Activated naive CD8-positive, alpha-beta T cell treated with anti-CD3 and anti-CD28 coated beads, Interleukin-2, amount 50 U/mL, for 24 hours (primary cell): ENCODE results near the gene GJC1.
"Not testable (repeated sequence)": the region's sequence is repeated elsewhere in the genome, so short reads cannot be mapped to it uniquely, and the experiment has no call there.

Experiments
- ATAC-seq: fragments of 150-1000 bp; cut with Tn5 transposase; one replicate; pipeline ENCODE4 v1.10.0; 2021
- DNase-seq: peaks from one replicate; pipeline ENCODE4 v3.0.0; 2021
- H3K27ac Mint-ChIP-seq: one replicate; pipeline ENCODE4 v1.8.0; 2021; ENCODE audit warnings: mild to moderate bottlenecking, mixed read lengths
- H3K27me3 Mint-ChIP-seq: one replicate; pipeline ENCODE4 v1.8.0; 2021; ENCODE audit warnings: mixed read lengths
- H3K36me3 Mint-ChIP-seq: one replicate; pipeline ENCODE4 v1.8.0; 2021; ENCODE audit warnings: low read depth, mixed read lengths
- H3K4me1 Mint-ChIP-seq: one replicate; pipeline ENCODE4 v1.8.0; 2021; ENCODE audit warnings: mixed read lengths
- H3K4me3 Mint-ChIP-seq: one replicate; pipeline ENCODE4 v1.8.0; 2021; ENCODE audit warnings: mild to moderate bottlenecking, moderate library complexity, mixed read lengths
- H3K9me3 Mint-ChIP-seq: one replicate; pipeline ENCODE4 v1.8.0; 2021; ENCODE audit warnings: mixed read lengths

The GJC1 gene

GRCh38 chr17:44828919-44829522, 1.1 kb downstream of the GJC1 start:
- Mint-ChIP-seq H3K4me1 (peaks cover 15% of the 10 kb centered on the region), H3K27ac (peak overlapping the region; percentile 17), H3K36me3 (no peaks in the 10 kb centered on the region), H3K4me3 (peak overlapping the region; percentile 76), H3K9me3 (no peaks in the 10 kb centered on the region), H3K27me3 (peaks cover 60% of the 10 kb centered on the region)
- ATAC-seq, result no peak
- DNase-seq, result peak; percentile 23

GRCh38 chr17:44827863-44828262, 2.2 kb downstream of the GJC1 start:
- ATAC-seq, result no peak
- Mint-ChIP-seq H3K27me3 (peaks cover 54% of the 10 kb centered on the region), H3K9me3 (no peaks in the 10 kb centered on the region), H3K4me3 (no peak overlapping the region), H3K4me1 (peaks cover 15% of the 10 kb centered on the region), H3K36me3 (no peaks in the 10 kb centered on the region), H3K27ac (no peak overlapping the region)
- no peak for DNase-seq

GRCh38 chr17:44826123-44826790, 3.8 kb downstream of the GJC1 start:
- ATAC-seq, result no peak
- no peaks in the 10 kb centered on the region for H3K36me3 Mint-ChIP-seq
- peaks cover 15% of the 10 kb centered on the region for H3K4me1 Mint-ChIP-seq
- H3K9me3 Mint-ChIP-seq, result no peaks in the 10 kb centered on the region
- DNase-seq, result no peak
- peaks cover 42% of the 10 kb centered on the region for H3K27me3 Mint-ChIP-seq
- no peak overlapping the region for H3K27ac Mint-ChIP-seq
- no peak overlapping the region for H3K4me3 Mint-ChIP-seq

GRCh38 chr17:44825236-44825635, 4.9 kb downstream of the GJC1 start:
- H3K4me3 Mint-ChIP-seq, H3K27ac Mint-ChIP-seq, H3K36me3 Mint-ChIP-seq, H3K9me3 Mint-ChIP-seq, DNase-seq, ATAC-seq: not testable (repeated sequence)
- Mint-ChIP-seq H3K4me1 (peaks cover 12% of the 10 kb centered on the region), H3K27me3 (peaks cover 34% of the 10 kb centered on the region)

- Mint-ChIP-seq H3K4me3 (no peak overlapping the region), H3K27ac (no peak overlapping the region), H3K27me3 (peaks cover 12% of the 10 kb centered on the region), H3K36me3 (no peaks in the 10 kb centered on the region), H3K9me3 (no peaks in the 10 kb centered on the region), H3K4me1 (no peaks in the 10 kb centered on the region)
- no peak for DNase-seq
- no peak for ATAC-seq
Measured at GRCh38 chr17:44820631-44821212, 9.4 kb downstream of the GJC1 start.

GRCh38 chr17:44818508-44818907, 11.6 kb downstream of the GJC1 start:
- H3K4me3 Mint-ChIP-seq, H3K4me1 Mint-ChIP-seq, H3K27me3 Mint-ChIP-seq, H3K36me3 Mint-ChIP-seq, H3K27ac Mint-ChIP-seq, DNase-seq, H3K9me3 Mint-ChIP-seq, ATAC-seq: not testable (repeated sequence)

- Mint-ChIP-seq H3K27me3 (peaks cover 7% of the 10 kb centered on the region), H3K27ac (no peak overlapping the region), H3K4me1 (no peaks in the 10 kb centered on the region), H3K4me3 (no peak overlapping the region), H3K36me3 (no peaks in the 10 kb centered on the region), H3K9me3 (no peaks in the 10 kb centered on the region)
- no peak for ATAC-seq
- no peak for DNase-seq
Measured at GRCh38 chr17:44812263-44812662, 17.8 kb downstream of the GJC1 start.

GRCh38 chr17:44808656-44809388, 21.3 kb downstream of the GJC1 start:
- not testable (repeated sequence) for H3K4me3 Mint-ChIP-seq, H3K9me3 Mint-ChIP-seq, DNase-seq, ATAC-seq, H3K27ac Mint-ChIP-seq, H3K4me1 Mint-ChIP-seq, H3K27me3 Mint-ChIP-seq
- peaks cover 11% of the 10 kb centered on the region for H3K36me3 Mint-ChIP-seq

- Mint-ChIP-seq H3K27ac (no peak overlapping the region), H3K9me3 (no peaks in the 10 kb centered on the region), H3K27me3 (peaks cover 9% of the 10 kb centered on the region), H3K4me3 (no peak overlapping the region), H3K4me1 (no peaks in the 10 kb centered on the region), H3K36me3 (peaks cover 11% of the 10 kb centered on the region)
- no peak for ATAC-seq
- no peak for DNase-seq
Measured at GRCh38 chr17:44808156-44808555, 21.9 kb downstream of the GJC1 start.

GRCh38 chr17:44807817-44808155, 22.3 kb downstream of the GJC1 start:
- no peak for DNase-seq
- Mint-ChIP-seq H3K36me3 (peaks cover 11% of the 10 kb centered on the region), H3K4me3 (no peak overlapping the region), H3K9me3 (no peaks in the 10 kb centered on the region), H3K27me3 (peaks cover 6% of the 10 kb centered on the region), H3K4me1 (no peaks in the 10 kb centered on the region), H3K27ac (no peak overlapping the region)
- no peak for ATAC-seq

- Mint-ChIP-seq H3K9me3 (no peaks in the 10 kb centered on the region), H3K36me3 (peaks cover 11% of the 10 kb centered on the region), H3K4me1 (no peaks in the 10 kb centered on the region), H3K27me3 (peaks cover 5% of the 10 kb centered on the region), H3K27ac (no peak overlapping the region), H3K4me3 (no peak overlapping the region)
- ATAC-seq, result no peak
- DNase-seq, result no peak
Measured at GRCh38 chr17:44807093-44807816, 22.8 kb downstream of the GJC1 start.

- no peak for ATAC-seq
- Mint-ChIP-seq H3K27ac (no peak overlapping the region), H3K9me3 (no peaks in the 10 kb centered on the region), H3K4me1 (no peaks in the 10 kb centered on the region), H3K4me3 (no peak overlapping the region), H3K36me3 (peaks cover 11% of the 10 kb centered on the region), H3K27me3 (peaks cover 5% of the 10 kb centered on the region)
- no peak for DNase-seq
Measured at GRCh38 chr17:44804302-44805089, 25.6 kb downstream of the GJC1 start.

- no peak overlapping the region for H3K4me3 Mint-ChIP-seq
- no peaks in the 10 kb centered on the region for H3K9me3 Mint-ChIP-seq
- no peaks in the 10 kb centered on the region for H3K4me1 Mint-ChIP-seq
- H3K27me3 Mint-ChIP-seq, result no peaks in the 10 kb centered on the region
- peaks cover 11% of the 10 kb centered on the region for H3K36me3 Mint-ChIP-seq
- ATAC-seq (no peak), DNase-seq (no peak)
- H3K27ac Mint-ChIP-seq, result no peak overlapping the region
Measured at GRCh38 chr17:44801880-44802279, 28.2 kb downstream of the GJC1 start.

GRCh38 chr17:44798356-44798755, 31.7 kb downstream of the GJC1 start:
- no peaks in the 10 kb centered on the region for H3K36me3 Mint-ChIP-seq
- H3K4me3 Mint-ChIP-seq, result no peak overlapping the region
- ATAC-seq, result no peak
- no peaks in the 10 kb centered on the region for H3K9me3 Mint-ChIP-seq
- DNase-seq, result no peak
- H3K27ac Mint-ChIP-seq, result no peak overlapping the region
- peaks cover 9% of the 10 kb centered on the region for H3K4me1 Mint-ChIP-seq
- H3K27me3 Mint-ChIP-seq, result no peaks in the 10 kb centered on the region
